K562 (cell line): ENCODE measurements around the gene BLOC1S4. TPM values are rescaled to one million over a fixed set of nuclear protein-coding genes. Genes with fewer than 3 reads are reported as not detected.
A peak's percentile ranks its signal among the peaks of the same experiment; 100 is the strongest.

Experiments
- BCOR ChIP-seq: fragments of 450-650 bp; IDR thresholded peaks from 2 replicates; pipeline ENCODE4 v1.6.1; 2016
- C11orf30 ChIP-seq: fragments of 450-650 bp; IDR thresholded peaks from 2 replicates; pipeline ENCODE4 v1.6.1; 2016; ENCODE audit warnings: low read depth, mild to moderate bottlenecking
- FOXJ2 ChIP-seq: fragments of 200-800 bp; sonication (Bioruptor generic); IDR thresholded peaks from 2 replicates; pipeline ENCODE4 v1.6.1; 2016; ENCODE audit warnings: missing genetic modification characterization, missing compliant biosample characterization
- JUND ChIP-seq, 2 experiments: IDR thresholded peaks; 2 replicates in 1 of 2; 3 replicates in 1 of 2; pipeline ENCODE4 v1.6.1; 2011; ENCODE audit warnings: borderline replicate concordance in 2 of 2, low read depth in 2 of 2, low read length in 2 of 2, improper control_type of control experiment in 1 of 2, missing biosample characterization in 1 of 2, missing genetic modification characterization in 1 of 2, missing genetic modification reagents in 1 of 2
- MAZ ChIP-seq, 2 experiments: fragments of 450-650 bp in 1 of 2; sonication (generic) in 1 of 2; formaldehyde crosslinking; IDR thresholded peaks in 1 of 2; conservative IDR thresholded peaks in 1 of 2; 2 replicates each; pipeline versions ENCODE4 v1.4.0 to v1.5.0; 2020; ENCODE audit warnings: mild to moderate bottlenecking in 1 of 2, missing genetic modification reagents in 1 of 2
- MTA1 ChIP-seq: fragments of 450-650 bp; IDR thresholded peaks from 2 replicates; pipeline ENCODE4 v1.6.1; 2017; ENCODE audit warnings: borderline replicate concordance
- MTA3 ChIP-seq: fragments of 450-650 bp; formaldehyde crosslinking; IDR thresholded peaks from 2 replicates; pipeline ENCODE4 v1.6.1; 2017; ENCODE audit warnings: mild to moderate bottlenecking, borderline replicate concordance
- MYC ChIP-seq, 2 experiments: fragments of 250-450 bp in 1 of 2; sonication (Bioruptor Pico) in 1 of 2; IDR thresholded peaks; 2 replicates each; pipeline versions ENCODE4 v1.5.1 to v1.6.1; 2012 to 2021; ENCODE audit warnings: low read depth in 2 of 2, borderline replicate concordance in 1 of 2, improper control_type of control experiment in 1 of 2, low read length in 1 of 2, mild to moderate bottlenecking in 1 of 2, moderate library complexity in 1 of 2
- NCOA6 ChIP-seq: fragments of 450-650 bp; IDR thresholded peaks from 2 replicates; pipeline ENCODE4 v1.6.1; 2017; ENCODE audit warnings: mild to moderate bottlenecking
- RAD51 ChIP-seq: fragments of 450-650 bp; IDR thresholded peaks from 2 replicates; pipeline ENCODE4 v1.7.1; 2016; ENCODE audit warnings: low read depth, mild to moderate bottlenecking, borderline replicate concordance
- RBM14 ChIP-seq: fragments of 200-400 bp; formaldehyde crosslinking; IDR thresholded peaks from 2 replicates; pipeline ENCODE4 v1.6.1; 2018; ENCODE audit warnings: low read depth, mild to moderate bottlenecking, low read length, moderate library complexity, borderline replicate concordance; ENCODE audit not compliant: insufficient read depth
- SMC3 ChIP-seq: conservative IDR thresholded peaks from 2 replicates; pipeline ENCODE4 v1.6.1; 2011; ENCODE audit warnings: low read depth, low read length, improper control_type of control experiment; ENCODE audit not compliant: insufficient read depth
- ZBTB8A ChIP-seq: fragments of 450-650 bp; IDR thresholded peaks from 2 replicates; pipeline ENCODE4 v1.6.1; 2018; ENCODE audit warnings: mild to moderate bottlenecking, moderate library complexity; ENCODE audit not compliant: partially characterized antibody
- ZNF175 ChIP-seq: fragments of 200-800 bp; sonication (Bioruptor generic); IDR thresholded peaks from 2 replicates; pipeline ENCODE4 v1.6.1; 2016; ENCODE audit warnings: low read depth, mild to moderate bottlenecking, missing genetic modification characterization, missing compliant biosample characterization
- ZNF316 ChIP-seq: fragments of 450-650 bp; IDR thresholded peaks from 2 replicates; pipeline ENCODE4 v1.6.1; 2016
- ZNF41 ChIP-seq: fragments of 250-450 bp; sonication (Bioruptor Pico); conservative IDR thresholded peaks from 2 replicates; pipeline ENCODE4 v1.4.0; 2020; ENCODE audit warnings: mild to moderate bottlenecking
- ZNF583 ChIP-seq: fragments of 250-450 bp; sonication (Bioruptor Pico); IDR thresholded peaks from 2 replicates; pipeline ENCODE4 v1.4.0; 2020
- polyA plus RNA-seq, 8 experiments: library from polyadenylated mRNA; depleted of rRNA in 4 of 8; stranded (reverse) in 5 of 8; unstranded in 3 of 8; fragments of >200 nt; fragmentation: Nextera tagmentation in 2 of 8; fragmentation: Illumina TruSeq in 1 of 8; extraction: Ambion mirVana in 2 of 8; extraction: Trizol in 1 of 8; gene quantifications; 2 replicates each; pipeline versions ENCODE4 v1.2.1 to v1.2.3, GENCODE V29; 2011 to 2014; ENCODE audit warnings: inconsistent platforms in 1 of 8, missing spikeins in 1 of 8
- total RNA-seq, 7 experiments: library from RNA; depleted of rRNA in 6 of 7; stranded (reverse); fragments of >200 nt in 6 of 7; fragmentation: Illumina TruSeq in 2 of 7; extraction: Trizol in 2 of 7; gene quantifications; 2 replicates each; pipeline versions ENCODE4 v1.2.1 to v1.2.3, GENCODE V29; 2011 to 2021; ENCODE audit warnings: low replicate concordance in 1 of 7
- TF ChIP-seq, protein P1 (sequence below): sonication (generic); formaldehyde crosslinking; IDR thresholded peaks from 2 replicates; pipeline ENCODE4 v1.8.0; 2022; ENCODE audit warnings: mild to moderate bottlenecking, missing genetic modification reagents
- TF ChIP-seq, protein P2 (sequence below), 2 experiments: fragments of 450-650 bp; conservative IDR thresholded peaks; 2 replicates each; pipeline ENCODE4 v1.6.1; 2017; ENCODE audit warnings: mild to moderate bottlenecking in 2 of 2, moderate library complexity in 2 of 2
- TF ChIP-seq, protein P3 (sequence below): fragments of 250-450 bp; sonication (Bioruptor Pico); IDR thresholded peaks from 2 replicates; pipeline ENCODE4 v1.9.0; 2021; ENCODE audit warnings: mild to moderate bottlenecking, inconsistent platforms

BLOC1S4 gene
- total and polyA plus RNA-seq, 9 of the 15 experiments (the other 6 are each of a cell fraction or from before 2014, with no cell fraction given): 3.1 to 31.6 (median 11.2) TPM

DNA sequence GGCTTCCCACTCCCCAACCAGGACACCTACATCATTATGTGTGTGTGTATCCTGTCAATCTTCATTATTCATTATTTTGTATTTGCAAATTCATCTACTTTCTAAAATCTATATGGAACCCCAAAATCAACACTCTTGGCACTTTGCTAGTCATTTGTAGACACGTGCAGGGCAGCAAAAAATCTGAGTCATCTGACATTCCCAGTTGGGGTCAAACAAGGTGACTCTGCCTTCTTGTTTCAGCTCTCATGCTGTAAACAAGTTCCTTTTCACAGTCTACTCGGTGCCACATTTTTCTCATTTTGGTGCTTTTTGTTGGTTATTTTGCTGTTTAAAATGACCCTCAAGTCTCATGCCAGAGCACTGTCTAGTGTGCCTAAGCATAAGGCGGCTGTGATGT, 12.2 kb upstream of the BLOC1S4 start (continued):
- no peak for TF ChIP-seq MAZ (CRISPR knock-in tag; conservative IDR thresholded peaks at IDR 0.05 in 1 of 2, IDR thresholded peaks at IDR 0.05 in 1 of 2)
- TF ChIP-seq, protein P1, sequence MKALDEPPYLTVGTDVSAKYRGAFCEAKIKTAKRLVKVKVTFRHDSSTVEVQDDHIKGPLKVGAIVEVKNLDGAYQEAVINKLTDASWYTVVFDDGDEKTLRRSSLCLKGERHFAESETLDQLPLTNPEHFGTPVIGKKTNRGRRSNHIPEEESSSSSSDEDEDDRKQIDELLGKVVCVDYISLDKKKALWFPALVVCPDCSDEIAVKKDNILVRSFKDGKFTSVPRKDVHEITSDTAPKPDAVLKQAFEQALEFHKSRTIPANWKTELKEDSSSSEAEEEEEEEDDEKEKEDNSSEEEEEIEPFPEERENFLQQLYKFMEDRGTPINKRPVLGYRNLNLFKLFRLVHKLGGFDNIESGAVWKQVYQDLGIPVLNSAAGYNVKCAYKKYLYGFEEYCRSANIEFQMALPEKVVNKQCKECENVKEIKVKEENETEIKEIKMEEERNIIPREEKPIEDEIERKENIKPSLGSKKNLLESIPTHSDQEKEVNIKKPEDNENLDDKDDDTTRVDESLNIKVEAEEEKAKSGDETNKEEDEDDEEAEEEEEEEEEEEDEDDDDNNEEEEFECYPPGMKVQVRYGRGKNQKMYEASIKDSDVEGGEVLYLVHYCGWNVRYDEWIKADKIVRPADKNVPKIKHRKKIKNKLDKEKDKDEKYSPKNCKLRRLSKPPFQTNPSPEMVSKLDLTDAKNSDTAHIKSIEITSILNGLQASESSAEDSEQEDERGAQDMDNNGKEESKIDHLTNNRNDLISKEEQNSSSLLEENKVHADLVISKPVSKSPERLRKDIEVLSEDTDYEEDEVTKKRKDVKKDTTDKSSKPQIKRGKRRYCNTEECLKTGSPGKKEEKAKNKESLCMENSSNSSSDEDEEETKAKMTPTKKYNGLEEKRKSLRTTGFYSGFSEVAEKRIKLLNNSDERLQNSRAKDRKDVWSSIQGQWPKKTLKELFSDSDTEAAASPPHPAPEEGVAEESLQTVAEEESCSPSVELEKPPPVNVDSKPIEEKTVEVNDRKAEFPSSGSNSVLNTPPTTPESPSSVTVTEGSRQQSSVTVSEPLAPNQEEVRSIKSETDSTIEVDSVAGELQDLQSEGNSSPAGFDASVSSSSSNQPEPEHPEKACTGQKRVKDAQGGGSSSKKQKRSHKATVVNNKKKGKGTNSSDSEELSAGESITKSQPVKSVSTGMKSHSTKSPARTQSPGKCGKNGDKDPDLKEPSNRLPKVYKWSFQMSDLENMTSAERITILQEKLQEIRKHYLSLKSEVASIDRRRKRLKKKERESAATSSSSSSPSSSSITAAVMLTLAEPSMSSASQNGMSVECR (CRISPR knock-in tag): no peak
- TF ChIP-seq, protein P2, sequence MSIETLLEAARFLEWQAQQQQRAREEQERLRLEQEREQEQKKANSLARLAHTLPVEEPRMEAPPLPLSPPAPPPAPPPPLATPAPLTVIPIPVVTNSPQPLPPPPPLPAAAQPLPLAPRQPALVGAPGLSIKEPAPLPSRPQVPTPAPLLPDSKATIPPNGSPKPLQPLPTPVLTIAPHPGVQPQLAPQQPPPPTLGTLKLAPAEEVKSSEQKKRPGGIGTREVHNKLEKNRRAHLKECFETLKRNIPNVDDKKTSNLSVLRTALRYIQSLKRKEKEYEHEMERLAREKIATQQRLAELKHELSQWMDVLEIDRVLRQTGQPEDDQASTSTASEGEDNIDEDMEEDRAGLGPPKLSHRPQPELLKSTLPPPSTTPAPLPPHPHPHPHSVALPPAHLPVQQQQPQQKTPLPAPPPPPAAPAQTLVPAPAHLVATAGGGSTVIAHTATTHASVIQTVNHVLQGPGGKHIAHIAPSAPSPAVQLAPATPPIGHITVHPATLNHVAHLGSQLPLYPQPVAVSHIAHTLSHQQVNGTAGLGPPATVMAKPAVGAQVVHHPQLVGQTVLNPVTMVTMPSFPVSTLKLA (conservative IDR thresholded peaks at IDR 0.05): peak in 1 of 2 experiments; percentile 57; a peak in 1 of 4 replicates
- no peak for TF ChIP-seq MTA3
- no peak for TF ChIP-seq ZNF583
- TF ChIP-seq ZNF316: peak; percentile 53
- peak; percentile 54; the same call in 1 of the 2 replicates for TF ChIP-seq MYC (IDR thresholded peaks at IDR 0.05; ENCODE audit: low read depth, low read length)
- no peak for TF ChIP-seq MYC (CRISPR knock-in tag; IDR thresholded peaks at IDR 0.05; ENCODE audit: borderline replicate concordance, low read depth)
- TF ChIP-seq ZNF41 (CRISPR knock-in tag): no peak
- no peak for TF ChIP-seq BCOR
- TF ChIP-seq FOXJ2: no peak
- TF ChIP-seq C11orf30: peak; percentile 23; the same call in 1 of the 2 replicates
- TF ChIP-seq MTA1: no peak
- no peak for TF ChIP-seq ZNF175 (CRISPR knock-in tag)
- no peak for TF ChIP-seq SMC3
- TF ChIP-seq, protein P3, sequence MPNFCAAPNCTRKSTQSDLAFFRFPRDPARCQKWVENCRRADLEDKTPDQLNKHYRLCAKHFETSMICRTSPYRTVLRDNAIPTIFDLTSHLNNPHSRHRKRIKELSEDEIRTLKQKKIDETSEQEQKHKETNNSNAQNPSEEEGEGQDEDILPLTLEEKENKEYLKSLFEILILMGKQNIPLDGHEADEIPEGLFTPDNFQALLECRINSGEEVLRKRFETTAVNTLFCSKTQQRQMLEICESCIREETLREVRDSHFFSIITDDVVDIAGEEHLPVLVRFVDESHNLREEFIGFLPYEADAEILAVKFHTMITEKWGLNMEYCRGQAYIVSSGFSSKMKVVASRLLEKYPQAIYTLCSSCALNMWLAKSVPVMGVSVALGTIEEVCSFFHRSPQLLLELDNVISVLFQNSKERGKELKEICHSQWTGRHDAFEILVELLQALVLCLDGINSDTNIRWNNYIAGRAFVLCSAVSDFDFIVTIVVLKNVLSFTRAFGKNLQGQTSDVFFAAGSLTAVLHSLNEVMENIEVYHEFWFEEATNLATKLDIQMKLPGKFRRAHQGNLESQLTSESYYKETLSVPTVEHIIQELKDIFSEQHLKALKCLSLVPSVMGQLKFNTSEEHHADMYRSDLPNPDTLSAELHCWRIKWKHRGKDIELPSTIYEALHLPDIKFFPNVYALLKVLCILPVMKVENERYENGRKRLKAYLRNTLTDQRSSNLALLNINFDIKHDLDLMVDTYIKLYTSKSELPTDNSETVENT (CRISPR knock-in tag): no peak
- no peak for TF ChIP-seq RBM14
- TF ChIP-seq RAD51: no peak
- TF ChIP-seq NCOA6: no peak
- no peak for TF ChIP-seq ZBTB8A
- TF ChIP-seq JUND (IDR thresholded peaks at IDR 0.05; ENCODE audit: borderline replicate concordance, low read depth, low read length): peak; percentile 67; the same call in 1 of the 2 replicates
- TF ChIP-seq JUND (tag; IDR thresholded peaks at IDR 0.05; ENCODE audit: borderline replicate concordance, low read depth, low read length): peak; percentile 57; the same call in 1 of the 3 replicates
